IMR-90 (cell line): ENCODE results near the gene COIL. TPM values are rescaled to one million over a fixed set of nuclear protein-coding genes. Genes with fewer than 3 reads are reported as not detected.

Source experiments
- ATAC-seq: fragments of 200-7000 bp; cut with Tn5 transposase; 2 replicates; pipeline ENCODE4 v1.9.1; 2020; ENCODE audit warnings: low read depth, mild to moderate bottlenecking, moderate library complexity
- BruUV-seq: library from RNA; stranded (reverse); fragments of 400-500 nt; replicated peaks from 2 replicates; lab custom pipeline; 2021; lab: Mats Ljungman, UMichigan
- CTCF ChIA-PET: fragments of 300-600 bp; formaldehyde crosslinking; extraction: SDS; loops from one replicate; lab custom pipeline; 2021; ENCODE audit warnings: antibody characterized with exemption; lab: Yijun Ruan, JAX
- POLR2A ChIA-PET: fragments of 300-600 bp; sonication (Branson Sonifier 250); formaldehyde crosslinking; loops from one replicate; lab custom pipeline; 2022; ENCODE audit warnings: antibody characterized with exemption; ENCODE audit not compliant: unreplicated experiment; lab: Charles Lee
- DNase-seq: peaks from one replicate; pipeline ENCODE4 v3.0.0; 2013
- H2AFZ ChIP-seq: replicated peaks from 2 replicates; pipeline ENCODE3; 2013; ENCODE audit warnings: low read length, mild to moderate bottlenecking; ENCODE audit not compliant: poor library complexity
- H2AK5ac ChIP-seq: 2 replicates; pipeline ENCODE4 v1.6.1; 2013; ENCODE audit warnings: low read depth, low read length, inconsistent platforms
- H2AK9ac ChIP-seq: replicated peaks from 2 replicates; pipeline ENCODE3; 2013; ENCODE audit warnings: mild to moderate bottlenecking, low read depth, low read length, moderate library complexity; ENCODE audit not compliant: poor library complexity
- H2BK120ac ChIP-seq: 2 replicates; pipeline ENCODE4 v1.6.1; 2013; ENCODE audit warnings: low read depth, low read length, inconsistent platforms
- H2BK15ac ChIP-seq: 3 replicates; pipeline ENCODE4 v1.6.1; 2013; ENCODE audit warnings: low read depth, low read length, inconsistent platforms
- H2BK20ac ChIP-seq: 2 replicates; pipeline ENCODE4 v1.6.1; 2013; ENCODE audit warnings: low read depth, mild to moderate bottlenecking, inconsistent platforms, low read length, moderate library complexity
- H2BK5ac ChIP-seq: 2 replicates; pipeline ENCODE4 v1.6.1; 2013; ENCODE audit warnings: mild to moderate bottlenecking, low read depth, low read length, inconsistent platforms; ENCODE audit not compliant: poor library complexity, severe bottlenecking
- H3K14ac ChIP-seq: replicated peaks from 2 replicates; pipeline ENCODE4 v1.6.1; 2013; ENCODE audit warnings: low read depth, low read length, inconsistent platforms
- H3K18ac ChIP-seq: 2 replicates; pipeline ENCODE4 v1.6.1; 2013; ENCODE audit warnings: low read depth, low read length, control low read depth
- H3K23ac ChIP-seq: 2 replicates; pipeline ENCODE4 v1.6.1; 2013; ENCODE audit warnings: low read depth, low read length, inconsistent platforms
- H3K27ac ChIP-seq: 2 replicates; pipeline ENCODE4 v1.5.1; 2013; ENCODE audit warnings: mild to moderate bottlenecking, control low read depth, low read length; ENCODE audit not compliant: insufficient read depth
- H3K27me3 ChIP-seq: 2 replicates; pipeline ENCODE4 v1.6.1; 2013; ENCODE audit warnings: low read length; ENCODE audit not compliant: control insufficient read depth, insufficient read depth
- H3K36me3 ChIP-seq: 2 replicates; pipeline ENCODE4 v1.6.1; 2013; ENCODE audit warnings: low read length, mixed read lengths; ENCODE audit not compliant: control insufficient read depth, insufficient read depth
- H3K4ac ChIP-seq: 2 replicates; pipeline ENCODE4 v1.6.1; 2013; ENCODE audit warnings: low read depth, low read length, inconsistent platforms
- H3K4me1 ChIP-seq: 2 replicates; pipeline ENCODE4 v1.6.1; 2013; ENCODE audit warnings: low read length, mixed read lengths; ENCODE audit not compliant: control insufficient read depth, insufficient read depth
- H3K4me2 ChIP-seq: 2 replicates; pipeline ENCODE4 v1.6.1; 2013; ENCODE audit warnings: low read depth, mild to moderate bottlenecking, control low read depth, low read length, moderate library complexity
- H3K4me3 ChIP-seq: 2 replicates; pipeline ENCODE4 v1.5.1; 2013; ENCODE audit warnings: low read depth, mild to moderate bottlenecking, control low read depth, low read length, moderate library complexity; ENCODE audit not compliant: insufficient read depth
- H3K56ac ChIP-seq: 2 replicates; pipeline ENCODE4 v1.6.1; 2013; ENCODE audit warnings: low read length, inconsistent platforms; ENCODE audit not compliant: insufficient read depth; ENCODE audit errors: extremely low read depth
- H3K79me1 ChIP-seq, 2 experiments: 2 replicates each; pipeline ENCODE4 v1.6.1; 2013; ENCODE audit warnings: low read length in 2 of 2, inconsistent platforms in 1 of 2, low read depth in 1 of 2
- H3K9ac ChIP-seq: 2 replicates; pipeline ENCODE4 v1.6.1; 2013; ENCODE audit warnings: low read depth, low read length, control low read depth
- H3K9me1 ChIP-seq: 2 replicates; pipeline ENCODE4 v1.6.1; 2013; ENCODE audit warnings: low read length, inconsistent platforms; ENCODE audit not compliant: insufficient read depth
- H3K9me3 ChIP-seq: 2 replicates; pipeline ENCODE4 v1.6.1; 2013; ENCODE audit warnings: low read length; ENCODE audit not compliant: control insufficient read depth, insufficient read depth
- H4K20me1 ChIP-seq: 2 replicates; pipeline ENCODE4 v1.6.1; 2013; ENCODE audit warnings: low read length, inconsistent platforms; ENCODE audit not compliant: insufficient read depth
- H4K5ac ChIP-seq: 2 replicates; pipeline ENCODE4 v1.6.1; 2013; ENCODE audit warnings: mild to moderate bottlenecking, low read depth, low read length, control low read depth
- H4K8ac ChIP-seq, 2 experiments: 2 replicates each; pipeline ENCODE4 v1.6.1; 2013; ENCODE audit warnings: low read depth in 2 of 2, low read length in 2 of 2, control low read depth in 1 of 2, inconsistent platforms in 1 of 2
- H4K91ac ChIP-seq: 2 replicates; pipeline ENCODE4 v1.6.1; 2013; ENCODE audit warnings: low read depth, low read length, inconsistent platforms; ENCODE audit not compliant: insufficient read depth
- BHLHE40 ChIP-seq: fragments of 150-350 bp; IDR thresholded peaks from 2 replicates; pipeline ENCODE4 v1.6.1; 2016; ENCODE audit warnings: mild to moderate bottlenecking, low read depth, low read length
- CEBPB ChIP-seq: IDR thresholded peaks from 2 replicates; pipeline ENCODE4 v1.6.1; 2012; ENCODE audit warnings: low read depth, low read length, improper control_type of control experiment
- CHD1 ChIP-seq: IDR thresholded peaks from 2 replicates; pipeline ENCODE4 v1.6.1; 2012; ENCODE audit warnings: low read depth, low read length, improper control_type of control experiment
- CTCF ChIP-seq: conservative IDR thresholded peaks from 2 replicates; pipeline ENCODE4 v1.5.1; 2012; ENCODE audit warnings: mild to moderate bottlenecking, low read depth, low read length, improper control_type of control experiment
- ELK1 ChIP-seq: fragments of 150-350 bp; IDR thresholded peaks from 2 replicates; pipeline ENCODE4 v1.6.1; 2016; ENCODE audit warnings: low read depth, mild to moderate bottlenecking, low read length, moderate library complexity, borderline replicate concordance
- FOS ChIP-seq: fragments of 150-350 bp; IDR thresholded peaks from 2 replicates; pipeline ENCODE4 v1.6.1; 2016; ENCODE audit warnings: low read depth, low read length
- MAZ ChIP-seq: IDR thresholded peaks from 2 replicates; pipeline ENCODE4 v1.6.1; 2012; ENCODE audit warnings: low read depth, mild to moderate bottlenecking, low read length, improper control_type of control experiment, moderate library complexity, borderline replicate concordance
- MXI1 ChIP-seq: IDR thresholded peaks from 2 replicates; pipeline ENCODE4 v1.6.1; 2012; ENCODE audit warnings: low read depth, mild to moderate bottlenecking, low read length, moderate library complexity, borderline replicate concordance
- NFE2L2 ChIP-seq: fragments of 150-350 bp; IDR thresholded peaks from 2 replicates; pipeline ENCODE4 v1.6.1; 2016; ENCODE audit warnings: low read depth, mild to moderate bottlenecking, low read length
- POLR2A ChIP-seq: IDR thresholded peaks from 2 replicates; pipeline ENCODE4 v1.6.1; 2012; ENCODE audit warnings: mild to moderate bottlenecking, low read depth, low read length
- RAD21 ChIP-seq: IDR thresholded peaks from 2 replicates; pipeline ENCODE4 v1.6.1; 2012; ENCODE audit warnings: low read length, improper control_type of control experiment
- RCOR1 ChIP-seq: IDR thresholded peaks from 2 replicates; pipeline ENCODE4 v1.6.1; 2012; ENCODE audit warnings: mild to moderate bottlenecking, low read length, improper control_type of control experiment; ENCODE audit not compliant: insufficient replicate concordance
- SMC3 ChIP-seq: fragments of 150-350 bp; IDR thresholded peaks from 2 replicates; pipeline ENCODE4 v1.6.1; 2016; ENCODE audit warnings: low read depth, mild to moderate bottlenecking, antibody characterized with exemption, low read length, moderate library complexity
- USF2 ChIP-seq: fragments of 150-350 bp; IDR thresholded peaks from 2 replicates; pipeline ENCODE4 v1.6.1; 2017; ENCODE audit warnings: mild to moderate bottlenecking, antibody characterized with exemption, low read length, low read depth
- WGBS, 2 experiments: methylation state at CpG; one replicate each; pipeline versions ENCODE4 v1.1.5 to v1.1.7; 2013; ENCODE audit warnings: missing lambda C conversion rate in 2 of 2; ENCODE audit not compliant: insufficient read length in 1 of 2; ENCODE audit errors: extremely low coverage in 2 of 2; 5-methylcytosine and 5-hydroxymethylcytosine counted together
- dilution Hi-C: fragments of 300-500 bp; cut with HindIII; formaldehyde crosslinking; loops from one replicate; pipeline ENCODE4 v1.14.3; 2018; ENCODE audit warnings: low sequenced_read_pairs; ENCODE audit not compliant: unreplicated experiment
- in situ Hi-C: fragments of 300-500 bp; cut with MboI; formaldehyde crosslinking; loops from 3 replicates; pipeline ENCODE4 v1.14.3; 2019; ENCODE audit warnings: low sequenced_read_pairs, inconsistent platforms, mixed read lengths
- intact Hi-C: fragments of 100-400 bp; cut with micrococcal nuclease; formaldehyde crosslinking; loops from 2 replicates; pipeline ENCODE4 v1.10.0; 2022
- polyA plus RNA-seq, 3 experiments: library from polyadenylated mRNA; depleted of rRNA; stranded (reverse); fragments of >200 nt; gene quantifications; 2 replicates each; pipeline ENCODE4 v1.2.3, GENCODE V29; 2012; ENCODE audit warnings: low replicate concordance in 1 of 3
- total RNA-seq: library from RNA; depleted of rRNA; stranded (reverse); fragments of >200 nt; gene quantifications from 2 replicates; pipeline ENCODE4 v1.2.3, GENCODE V29; 2012

COIL gene
- total and polyA plus RNA-seq, 2 of the 4 experiments (the other 2 are of a cell fraction) = 5.2 to 13.3 TPM

GRCh38 chr17:56934280-56934679 is 26.6 kb downstream of the COIL start:
- ChIA-PET POLR2A (no interaction called here), CTCF (no interaction called here)
- Histone ChIP-seq H2BK20ac (no peak overlapping the region), H4K8ac (no peak overlapping the region), H4K91ac (no peak overlapping the region), H4K5ac (no peak overlapping the region), H3K23ac (no peak overlapping the region), H3K56ac (no peak overlapping the region), H3K79me1 (peaks cover 0 to 7% of the 10 kb centered on the region in 2 experiments; a peak in 2 of 4 replicates), H3K4me1 (no peaks in the 10 kb centered on the region), H2BK120ac (no peak overlapping the region), H2BK15ac (no peak overlapping the region), H3K4me2 (no peak overlapping the region), H3K14ac (no peak overlapping the region), H3K27ac (no peak overlapping the region), H2AFZ (no peak overlapping the region), H2AK5ac (no peak overlapping the region), H3K18ac (no peak overlapping the region), H2AK9ac (no peak overlapping the region), H4K20me1 (no peaks in the 10 kb centered on the region), H2BK5ac (no peak overlapping the region), H3K4ac (no peak overlapping the region), H3K36me3 (peaks cover 12% of the 10 kb centered on the region), H3K27me3 (no peaks in the 10 kb centered on the region), H3K9me1 (peaks cover 3% of the 10 kb centered on the region), H3K9ac (no peak overlapping the region), H3K4me3 (no peak overlapping the region), H3K9me3 (peaks cover 3% of the 10 kb centered on the region; the same call in 1 of the 2 replicates)
- no TSS peak for BruUV-seq
- WGBS, 2 experiments = no CpG with 5 or more reads among the region's 4 CpGs
- ATAC-seq (no peak), DNase-seq (no peak)
- in situ Hi-C loops (loop anchor here (25.0 kb wide), 1 partner anchor 347 kb away; the partner anchor contains the start of gene NOG), intact Hi-C loops (no loop called here), dilution Hi-C loops (no loop called here)
- TF ChIP-seq CEBPB (no peak), SMC3 (no peak), FOS (no peak), RCOR1 (no peak), BHLHE40 (no peak), CHD1 (no peak), USF2 (no peak), MXI1 (no peak), NFE2L2 (no peak), ELK1 (no peak), CTCF (no peak), MAZ (no peak), POLR2A (no peak), RAD21 (no peak)
